K562 (cell line): ENCODE results near the gene ZCCHC14. TPM values are rescaled to one million over a fixed set of nuclear protein-coding genes. Genes with fewer than 3 reads are reported as not detected.

Experiments used
- ATAC-seq: fragments of 200-7000 bp; cut with Tn5 transposase; 3 replicates; pipeline ENCODE4 v1.9.1; 2020; ENCODE audit warnings: moderate library complexity
- BruUV-seq: library from RNA; stranded (reverse); fragments of 400-500 nt; replicated peaks from 2 replicates; lab custom pipeline; 2021; lab: Mats Ljungman, UMichigan
- CTCF ChIA-PET: fragments of 300-600 bp; formaldehyde crosslinking; extraction: SDS; loops from one replicate; lab custom pipeline; 2021; ENCODE audit warnings: low intra/inter-chr PET ratio; lab: Yijun Ruan, JAX
- POLR2A ChIA-PET: fragments of 300-600, 350-650 bp; sonication (Branson Sonifier 250); formaldehyde crosslinking; extraction: SDS; loops from one replicate; lab custom pipeline; 2021; ENCODE audit warnings: antibody characterized with exemption, inconsistent platforms; lab: Yijun Ruan, JAX
- DNase-seq, 4 experiments: peaks; one replicate each; pipeline versions ENCODE4 v3.0.0 to v3.0.0-alpha.2; 2011 to 2018; ENCODE audit warnings: low spot score in 3 of 4, mixed read lengths in 3 of 4; ENCODE audit errors: extremely low read depth in 1 of 4
- FAIRE-seq: peaks from 2 replicates; lab custom pipeline; 2011; peaks lifted over from hg19 to GRCh38; lab: Jason Lieb, UNC
- H2AFZ ChIP-seq: 2 replicates; pipeline ENCODE4 v1.6.0; 2011; ENCODE audit warnings: low read depth, low read length, control low read depth, inconsistent platforms
- H3K27ac ChIP-seq: fragments of 200-600 bp; 3 replicates; pipeline ENCODE4 v1.8.0; 2011; ENCODE audit warnings: low read depth, mild to moderate bottlenecking, control low read depth, inconsistent platforms, low read length, moderate library complexity, mixed read lengths; ENCODE audit errors: extremely low read depth
- H3K27me3 ChIP-seq, 2 experiments: fragments of 300-600 bp in 1 of 2; 2 replicates in 1 of 2; 3 replicates in 1 of 2; pipeline versions ENCODE4 v1.6.0 to v1.8.0; 2011; ENCODE audit warnings: inconsistent platforms in 2 of 2, low read length in 2 of 2, mild to moderate bottlenecking in 1 of 2, mixed read lengths in 1 of 2, moderate library complexity in 1 of 2; ENCODE audit not compliant: control insufficient read depth in 2 of 2, insufficient read depth in 2 of 2
- H3K36me3 ChIP-seq: fragments of 300-600 bp; 3 replicates; pipeline ENCODE4 v1.8.0; 2011; ENCODE audit warnings: mild to moderate bottlenecking, low read length, inconsistent platforms; ENCODE audit not compliant: control insufficient read depth, insufficient read depth
- H3K4me1 ChIP-seq, 2 experiments: fragments of 200-600 bp in 1 of 2; replicated peaks in 1 of 2; 2 replicates in 1 of 2; 3 replicates in 1 of 2; pipeline versions ENCODE4 v1.5.1 to v1.8.0; 2011; ENCODE audit warnings: inconsistent platforms in 2 of 2, low read length in 2 of 2, mild to moderate bottlenecking in 1 of 2, mixed read lengths in 1 of 2, moderate library complexity in 1 of 2; ENCODE audit not compliant: control insufficient read depth in 2 of 2, insufficient read depth in 2 of 2
- H3K4me2 ChIP-seq: 2 replicates; pipeline ENCODE4 v1.6.1; 2011; ENCODE audit warnings: low read length, control low read depth, inconsistent platforms, mixed read lengths; ENCODE audit not compliant: insufficient read depth
- H3K4me3 ChIP-seq: fragments of 200-600 bp; sonication (generic), shearing (Covaris generic); 2 replicates; pipeline ENCODE4 v1.5.1; 2016; ENCODE audit warnings: control low read depth, inconsistent platforms
- H3K79me2 ChIP-seq: fragments of 200-600 bp; 3 replicates; pipeline ENCODE4 v1.8.0; 2011; ENCODE audit warnings: low read length, inconsistent platforms; ENCODE audit not compliant: control insufficient read depth, insufficient read depth
- H3K9ac ChIP-seq, 2 experiments: 2 replicates each; pipeline versions ENCODE4 v1.6.0 to v1.6.1; 2011; ENCODE audit warnings: low read depth in 2 of 2, low read length in 2 of 2, control low read depth in 1 of 2, inconsistent platforms in 1 of 2, mild to moderate bottlenecking in 1 of 2, mixed read lengths in 1 of 2; ENCODE audit not compliant: insufficient read depth in 1 of 2
- H3K9me1 ChIP-seq: one replicate; pipeline ENCODE4 v1.6.0; 2011; ENCODE audit warnings: inconsistent platforms, mild to moderate bottlenecking, low read length, moderate library complexity; ENCODE audit not compliant: control insufficient read depth, insufficient read depth
- H3K9me3 ChIP-seq: replicated peaks from 2 replicates; pipeline ENCODE4 v1.5.1; 2011; ENCODE audit warnings: low read depth, low read length, inconsistent platforms; ENCODE audit not compliant: control insufficient read depth, insufficient read depth
- H4K20me1 ChIP-seq: replicated peaks from 2 replicates; pipeline ENCODE4 v1.6.1; 2011; ENCODE audit warnings: low read length, inconsistent platforms, mixed read lengths; ENCODE audit not compliant: control insufficient read depth, insufficient read depth
- BCL6 ChIP-seq: fragments of 250-450 bp; sonication (Bioruptor Pico); IDR thresholded peaks from 2 replicates; pipeline ENCODE4 v1.4.0; 2020
- E2F4 ChIP-seq: sonication (generic); formaldehyde crosslinking; IDR thresholded peaks from 2 replicates; pipeline ENCODE4 v1.8.0; 2022; ENCODE audit warnings: mild to moderate bottlenecking, low read depth, missing genetic modification reagents
- FOSL1 ChIP-seq: fragments of 200-800 bp; sonication (Bioruptor generic); conservative IDR thresholded peaks from 2 replicates; pipeline ENCODE4 v1.6.1; 2016; ENCODE audit warnings: missing genetic modification characterization, missing compliant biosample characterization
- HDGF ChIP-seq: fragments of 450-650 bp; IDR thresholded peaks from 2 replicates; pipeline ENCODE4 v1.6.1; 2016
- HMGXB4 ChIP-seq: sonication (generic); formaldehyde crosslinking; IDR thresholded peaks from 2 replicates; pipeline ENCODE4 v1.8.1; 2023; ENCODE audit warnings: mild to moderate bottlenecking, missing genetic modification reagents
- HNRNPK ChIP-seq: fragments of 200-400 bp; formaldehyde crosslinking; IDR thresholded peaks from one replicate; pipeline ENCODE4 v1.6.1; 2018; ENCODE audit warnings: mild to moderate bottlenecking, low read depth, low read length; ENCODE audit not compliant: poor library complexity, severe bottlenecking
- MCM2 ChIP-seq: fragments of 450-650 bp; IDR thresholded peaks from 2 replicates; pipeline ENCODE4 v1.6.1; 2017; ENCODE audit warnings: low read depth, mild to moderate bottlenecking
- MYBL2 ChIP-seq, 2 experiments: fragments of 450-650 bp in 1 of 2; sonication (generic) in 1 of 2; formaldehyde crosslinking in 1 of 2; IDR thresholded peaks; 2 replicates each; pipeline versions ENCODE4 v1.6.1 to v1.8.1; 2017 to 2022; ENCODE audit warnings: borderline replicate concordance in 1 of 2, inconsistent platforms in 1 of 2, low read depth in 1 of 2, mild to moderate bottlenecking in 1 of 2, missing genetic modification reagents in 1 of 2, moderate library complexity in 1 of 2
- PHF21A ChIP-seq: fragments of 450-650 bp; IDR thresholded peaks from 2 replicates; pipeline ENCODE4 v1.6.1; 2017; ENCODE audit warnings: low read depth, borderline replicate concordance
- PREB ChIP-seq: sonication (generic); formaldehyde crosslinking; IDR thresholded peaks from 2 replicates; pipeline ENCODE4 v1.8.1; 2023; ENCODE audit warnings: mild to moderate bottlenecking, missing genetic modification reagents
- SMARCC2 ChIP-seq: fragments of 450-650 bp; IDR thresholded peaks from 2 replicates; pipeline ENCODE4 v1.6.1; 2017; ENCODE audit warnings: antibody characterized with exemption, moderate library complexity, mild to moderate bottlenecking, low read depth
- SRSF1 ChIP-seq: fragments of 200-400 bp; formaldehyde crosslinking; IDR thresholded peaks from 2 replicates; pipeline ENCODE4 v1.6.1; 2017; ENCODE audit warnings: mild to moderate bottlenecking, low read depth, low read length, moderate library complexity
- STAG1 ChIP-seq: sonication (generic); formaldehyde crosslinking; IDR thresholded peaks from 2 replicates; pipeline ENCODE4 v1.5.0; 2020; ENCODE audit warnings: missing genetic modification reagents, borderline replicate concordance
- ZNF143 ChIP-seq: sonication (generic); formaldehyde crosslinking; IDR thresholded peaks from 2 replicates; pipeline ENCODE4 v1.9.0; 2022; ENCODE audit warnings: mild to moderate bottlenecking, missing genetic modification reagents
- WGBS: fragments of 100-300 bp; shearing (Covaris generic); methylation state at CpG from one replicate; pipeline ENCODE4 v1.1.6; 2016; ENCODE audit warnings: low coverage, mixed read lengths; ENCODE audit not compliant: insufficient coverage; ENCODE audit errors: missing lambda C conversion rate; 5-methylcytosine and 5-hydroxymethylcytosine counted together
- in situ Hi-C: fragments of 300-500 bp; cut with MboI; formaldehyde crosslinking; loops from 4 replicates; pipeline ENCODE4 v1.15.0; 2018; ENCODE audit warnings: inconsistent platforms, mixed read lengths
- intact Hi-C: fragments of 100-400 bp; cut with micrococcal nuclease; formaldehyde crosslinking; loops from 2 replicates; pipeline ENCODE4 v1.14.2; 2022
- polyA plus RNA-seq, 8 experiments: library from polyadenylated mRNA; depleted of rRNA in 4 of 8; stranded (reverse) in 5 of 8; unstranded in 3 of 8; fragments of >200 nt; fragmentation: Nextera tagmentation in 2 of 8; fragmentation: Illumina TruSeq in 1 of 8; extraction: Ambion mirVana in 2 of 8; extraction: Trizol in 1 of 8; gene quantifications; 2 replicates each; pipeline versions ENCODE4 v1.2.1 to v1.2.3, GENCODE V29; 2011 to 2014; ENCODE audit warnings: inconsistent platforms in 1 of 8, missing spikeins in 1 of 8
- total RNA-seq, 7 experiments: library from RNA; depleted of rRNA in 6 of 7; stranded (reverse); fragments of >200 nt in 6 of 7; fragmentation: Illumina TruSeq in 2 of 7; extraction: Trizol in 2 of 7; gene quantifications; 2 replicates each; pipeline versions ENCODE4 v1.2.1 to v1.2.3, GENCODE V29; 2011 to 2021; ENCODE audit warnings: low replicate concordance in 1 of 7
- TF ChIP-seq, protein P1 (sequence below): sonication (generic); formaldehyde crosslinking; IDR thresholded peaks from 2 replicates; pipeline ENCODE4 v1.9.0; 2022; ENCODE audit warnings: mild to moderate bottlenecking, missing genetic modification reagents

ZCCHC14 gene
- total and polyA plus RNA-seq, 9 of the 15 experiments (the other 6 are each of a cell fraction or from before 2014, with no cell fraction given): 1.5 to 12.4 (median 2.9) TPM

DNA sequence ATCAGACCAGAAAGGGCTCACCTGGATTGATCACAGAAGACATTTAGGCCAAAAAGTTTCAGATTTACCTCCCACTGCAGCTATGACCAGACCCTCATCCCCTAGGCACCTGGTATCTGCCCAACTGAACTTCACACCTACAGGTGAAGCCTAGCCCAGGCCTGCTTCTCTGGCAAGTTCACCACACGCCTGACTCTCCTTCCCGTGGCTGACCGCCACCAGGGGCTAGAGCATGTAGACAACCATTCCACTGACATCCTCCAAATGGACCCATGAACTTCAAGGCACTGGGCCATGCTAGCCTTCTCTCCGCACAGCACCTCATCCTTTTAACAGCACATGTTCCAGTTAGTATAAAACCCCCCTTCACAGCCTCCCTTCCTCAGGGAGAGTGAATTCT, 18.8 kb downstream of the ZCCHC14 start:
- no TSS peak for BruUV-seq
- H3K27ac ChIP-seq: no peak overlapping the region
- H3K79me2 ChIP-seq: peaks cover 17% of the 10 kb centered on the region; the same call in 2 of the 3 replicates
- TF ChIP-seq HMGXB4 (CRISPR knock-in tag) (no peak), SRSF1 (no peak), SMARCC2 (no peak), MCM2 (no peak), E2F4 (CRISPR knock-in tag) (no peak), MYBL2 (IDR thresholded peaks at IDR 0.05; ENCODE audit: low read depth) (no peak), MYBL2 (CRISPR knock-in tag; IDR thresholded peaks at IDR 0.05; ENCODE audit: borderline replicate concordance) (no peak), STAG1 (CRISPR knock-in tag) (no peak), BCL6 (CRISPR knock-in tag) (no peak), HDGF (no peak), ZNF143 (CRISPR knock-in tag) (no peak), PHF21A (no peak), PREB (CRISPR knock-in tag) (no peak), FOSL1 (tag) (no peak), HNRNPK (no peak)
- TF ChIP-seq, protein P1, sequence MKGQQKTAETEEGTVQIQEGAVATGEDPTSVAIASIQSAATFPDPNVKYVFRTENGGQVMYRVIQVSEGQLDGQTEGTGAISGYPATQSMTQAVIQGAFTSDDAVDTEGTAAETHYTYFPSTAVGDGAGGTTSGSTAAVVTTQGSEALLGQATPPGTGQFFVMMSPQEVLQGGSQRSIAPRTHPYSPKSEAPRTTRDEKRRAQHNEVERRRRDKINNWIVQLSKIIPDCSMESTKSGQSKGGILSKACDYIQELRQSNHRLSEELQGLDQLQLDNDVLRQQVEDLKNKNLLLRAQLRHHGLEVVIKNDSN (CRISPR knock-in tag): no peak
- ChIA-PET POLR2A (interaction anchor here (1.2 to 2.7 kb wide), 3 partner anchors 8 to 13 kb away, joined by 3 to 7 read pairs (median 3); no protein-coding TSS in a partner anchor), CTCF (no interaction called here)
- no peak overlapping the region for H3K4me3 ChIP-seq
- H2AFZ ChIP-seq: no peak overlapping the region
- no peaks in the 10 kb centered on the region for H3K36me3 ChIP-seq
- FAIRE-seq (no peak), DNase-seq (no peak), ATAC-seq (no peak)
- H3K27me3 ChIP-seq: no peaks in the 10 kb centered on the region
- H3K9ac ChIP-seq: no peak overlapping the region
- no peaks in the 10 kb centered on the region for H3K9me1 ChIP-seq
- peaks cover 8 to 15% of the 10 kb centered on the region in 2 experiments; a peak in 4 of 5 replicates for H3K4me1 ChIP-seq
- in situ Hi-C loops (no loop called here), intact Hi-C loops (no loop called here)
- H4K20me1 ChIP-seq: peaks cover 5% of the 10 kb centered on the region; the same call in 1 of the 2 replicates
- WGBS: 85% methylated on average over 4 of the region's 4 CpGs
- no peak overlapping the region for H3K4me2 ChIP-seq
- no peaks in the 10 kb centered on the region for H3K9me3 ChIP-seq
